T-helper 1 cell treated with Interleukin-12 subunit alpha and Interleukin-12 subunit beta and Interleukin-4 antibody, amounts not matched to agents 30 μg/mL and 1 μg/mL, for 36 hours (primary cell): ENCODE measurements around the gene CC2D2B.
"Not testable (repeated sequence)": the region's sequence is repeated elsewhere in the genome, so short reads cannot be mapped to it uniquely, and the experiment has no call there.

ENCODE experiments used
- H3K27ac Mint-ChIP-seq: one replicate; pipeline ENCODE4 v1.8.0; 2021; ENCODE audit warnings: mild to moderate bottlenecking, mixed read lengths
- H3K27me3 Mint-ChIP-seq: one replicate; pipeline ENCODE4 v1.8.0; 2021; ENCODE audit warnings: low read depth, mixed read lengths
- H3K36me3 Mint-ChIP-seq: one replicate; pipeline ENCODE4 v1.8.0; 2021; ENCODE audit warnings: low read depth, mixed read lengths
- H3K4me1 Mint-ChIP-seq: one replicate; pipeline ENCODE4 v1.8.0; 2021; ENCODE audit warnings: low read depth, mixed read lengths
- H3K4me3 Mint-ChIP-seq: one replicate; pipeline ENCODE4 v1.8.0; 2021; ENCODE audit warnings: mild to moderate bottlenecking, moderate library complexity, mixed read lengths
- H3K9me3 Mint-ChIP-seq: one replicate; pipeline ENCODE4 v1.8.0; 2021; ENCODE audit warnings: mixed read lengths

The CC2D2B gene

GRCh38 chr10:96034625-96035024, 126.8 kb downstream of the CC2D2B start:
- no peaks in the 10 kb centered on the region for H3K4me1 Mint-ChIP-seq
- peaks cover 28% of the 10 kb centered on the region for H3K27me3 Mint-ChIP-seq
- no peaks in the 10 kb centered on the region for H3K9me3 Mint-ChIP-seq

GRCh38 chr10:96038476-96039387, 131.0 kb downstream of the CC2D2B start:
- H3K4me3 Mint-ChIP-seq = no peak overlapping the region
- no peaks in the 10 kb centered on the region for H3K9me3 Mint-ChIP-seq
- no peaks in the 10 kb centered on the region for H3K36me3 Mint-ChIP-seq
- H3K27ac Mint-ChIP-seq = no peak overlapping the region
- H3K27me3 Mint-ChIP-seq = peaks cover 22% of the 10 kb centered on the region
- peaks cover 7% of the 10 kb centered on the region for H3K4me1 Mint-ChIP-seq

More at GRCh38 chr10:96034625-96035024, 126.8 kb downstream of the CC2D2B start:
- no peak overlapping the region for H3K27ac Mint-ChIP-seq
- H3K4me3 Mint-ChIP-seq = no peak overlapping the region
- H3K36me3 Mint-ChIP-seq = no peaks in the 10 kb centered on the region

- H3K27me3 Mint-ChIP-seq = peaks cover 22% of the 10 kb centered on the region
- H3K4me1 Mint-ChIP-seq = peaks cover 25% of the 10 kb centered on the region
- H3K9me3 Mint-ChIP-seq = no peaks in the 10 kb centered on the region
- no peak overlapping the region for H3K27ac Mint-ChIP-seq
- H3K36me3 Mint-ChIP-seq = peaks cover 6% of the 10 kb centered on the region
- no peak overlapping the region for H3K4me3 Mint-ChIP-seq
Measured at GRCh38 chr10:96041146-96041545, 133.4 kb downstream of the CC2D2B start.

GRCh38 chr10:96043033-96043892, 135.5 kb downstream of the CC2D2B start, which contains the start of gene CCNJ:
Gene CCNJ, plus strand, starts transcription at chr10:96043583. Its CDS starts 811 bp downstream, at chr10:96044394.
- H3K4me1 Mint-ChIP-seq = peaks cover 38% of the 10 kb centered on the region
- peaks cover 8% of the 10 kb centered on the region for H3K27me3 Mint-ChIP-seq
- H3K27ac Mint-ChIP-seq = peak within 1 kb of the TSS; percentile 87
- no peaks in the 10 kb centered on the region for H3K9me3 Mint-ChIP-seq
- H3K4me3 Mint-ChIP-seq = peak within 1 kb of the TSS; percentile 93
- peaks cover 17% of the 10 kb centered on the region for H3K36me3 Mint-ChIP-seq

GRCh38 chr10:96043893-96044715, 136.3 kb downstream of the CC2D2B start:
- Mint-ChIP-seq H3K9me3 (no peaks in the 10 kb centered on the region), H3K4me1 (peaks cover 41% of the 10 kb centered on the region), H3K27ac (peak overlapping the region; percentile 87), H3K36me3 (peaks cover 20% of the 10 kb centered on the region), H3K27me3 (no peaks in the 10 kb centered on the region), H3K4me3 (peak overlapping the region; percentile 93)

GRCh38 chr10:96044736-96045135, 137.0 kb downstream of the CC2D2B start:
- Mint-ChIP-seq H3K4me3 (peak overlapping the region; percentile 93), H3K27me3 (no peaks in the 10 kb centered on the region), H3K27ac (peak overlapping the region; percentile 87), H3K4me1 (peaks cover 45% of the 10 kb centered on the region), H3K9me3 (no peaks in the 10 kb centered on the region), H3K36me3 (peaks cover 25% of the 10 kb centered on the region)

- peaks cover 29% of the 10 kb centered on the region for H3K36me3 Mint-ChIP-seq
- no peaks in the 10 kb centered on the region for H3K27me3 Mint-ChIP-seq
- peaks cover 46% of the 10 kb centered on the region for H3K4me1 Mint-ChIP-seq
- no peak overlapping the region for H3K4me3 Mint-ChIP-seq
- no peaks in the 10 kb centered on the region for H3K9me3 Mint-ChIP-seq
- no peak overlapping the region for H3K27ac Mint-ChIP-seq
Measured at GRCh38 chr10:96046546-96046945, 138.8 kb downstream of the CC2D2B start.

- H3K27ac Mint-ChIP-seq = no peak overlapping the region
- no peak overlapping the region for H3K4me3 Mint-ChIP-seq
- peaks cover 50% of the 10 kb centered on the region for H3K4me1 Mint-ChIP-seq
- H3K27me3 Mint-ChIP-seq = no peaks in the 10 kb centered on the region
- no peaks in the 10 kb centered on the region for H3K9me3 Mint-ChIP-seq
- peaks cover 35% of the 10 kb centered on the region for H3K36me3 Mint-ChIP-seq
Measured at GRCh38 chr10:96047004-96047649, 139.4 kb downstream of the CC2D2B start.

GRCh38 chr10:96047925-96048324, 140.2 kb downstream of the CC2D2B start:
- Mint-ChIP-seq H3K36me3 (peaks cover 41% of the 10 kb centered on the region), H3K4me1 (peaks cover 43% of the 10 kb centered on the region)
- not testable (repeated sequence) for H3K27ac Mint-ChIP-seq, H3K9me3 Mint-ChIP-seq, H3K4me3 Mint-ChIP-seq, H3K27me3 Mint-ChIP-seq

- Mint-ChIP-seq H3K27me3 (no peaks in the 10 kb centered on the region), H3K27ac (no peak overlapping the region), H3K4me3 (no peak overlapping the region), H3K36me3 (peaks cover 45% of the 10 kb centered on the region), H3K9me3 (no peaks in the 10 kb centered on the region), H3K4me1 (peaks cover 46% of the 10 kb centered on the region)
Measured at GRCh38 chr10:96049340-96049739, 141.6 kb downstream of the CC2D2B start.

GRCh38 chr10:96053985-96054384, 146.2 kb downstream of the CC2D2B start:
- Mint-ChIP-seq H3K4me3 (no peak overlapping the region), H3K27me3 (no peaks in the 10 kb centered on the region), H3K27ac (no peak overlapping the region), H3K9me3 (no peaks in the 10 kb centered on the region), H3K4me1 (peaks cover 19% of the 10 kb centered on the region), H3K36me3 (peaks cover 51% of the 10 kb centered on the region)

- Mint-ChIP-seq H3K36me3 (peaks cover 48% of the 10 kb centered on the region), H3K4me3 (no peak overlapping the region), H3K27me3 (no peaks in the 10 kb centered on the region), H3K9me3 (no peaks in the 10 kb centered on the region), H3K4me1 (peaks cover 12% of the 10 kb centered on the region), H3K27ac (no peak overlapping the region)
Measured at GRCh38 chr10:96056787-96057186, 149.0 kb downstream of the CC2D2B start.

GRCh38 chr10:96061232-96061631, 153.5 kb downstream of the CC2D2B start:
- no peaks in the 10 kb centered on the region for H3K27me3 Mint-ChIP-seq
- peaks cover 31% of the 10 kb centered on the region for H3K4me1 Mint-ChIP-seq
- H3K36me3 Mint-ChIP-seq = peaks cover 56% of the 10 kb centered on the region
- H3K4me3 Mint-ChIP-seq = no peak overlapping the region
- H3K9me3 Mint-ChIP-seq = no peaks in the 10 kb centered on the region
- H3K27ac Mint-ChIP-seq = no peak overlapping the region
